Measurements from ENCODE around the gene KIR3DL1. TPM values are rescaled to one million over a fixed set of nuclear protein-coding genes. Genes with fewer than 3 reads are reported as not detected.

Gene KIR3DL1
- total and polyA plus RNA-seq, 2 of the 13 experiments (the other 11 are each of a cell fraction or from before 2014, with no cell fraction given), result not detected

GRCh38 chr19:54851353-54851752, 35.1 kb downstream of the KIR3DL1 start:
- Histone ChIP-seq H3K36me3 (replicated peaks in 1 of 2; ENCODE audit: control insufficient read depth in 1 of 2, insufficient read depth in 2 of 2, low read length in 2 of 2) (no peaks in the 10 kb centered on the region), H3K79me2 (ENCODE audit: insufficient read depth, low read length) (no peaks in the 10 kb centered on the region), H3K4me2 (ENCODE audit: low read depth, low read length) (no peak overlapping the region), H2AFZ (ENCODE audit: low read length) (no peak overlapping the region), H3K27ac (ENCODE audit: extremely low read length, insufficient read depth, low read length) (no peak overlapping the region), H3K27me3 (ENCODE audit: control insufficient read depth in 1 of 2, insufficient read depth in 2 of 2, low read length in 2 of 2) (peaks cover 0 to 11% of the 10 kb centered on the region in 2 experiments; a peak in 1 of 5 replicates), H4K20me1 (ENCODE audit: insufficient read depth, low read length) (no peaks in the 10 kb centered on the region), H3K9me3 (ENCODE audit: low read length) (no peaks in the 10 kb centered on the region), H3K4me3 (replicated peaks in 1 of 3; ENCODE audit: insufficient read depth in 1 of 3, low read depth in 2 of 3, low read length in 3 of 3) (no peak overlapping the region), H3K9ac (ENCODE audit: insufficient read depth, low read depth, low read length) (no peak overlapping the region), H3K4me1 (ENCODE audit: insufficient read depth, low read length) (no peaks in the 10 kb centered on the region)
- BruUV-seq (replicated peaks), result no TSS peak
- DNase-seq (ENCODE audit: low spot score) (no peak), ATAC-seq (no peak), FAIRE-seq (no peak)
- 5% methylated on average over 7 of the region's 7 CpGs for WGBS (ENCODE audit: low lambda C conversion rate)
- in situ Hi-C loops (cut with HindIII; ENCODE audit: extremely low pct_ligation_motif_present, low pct_unique_long_range_greater_than_20kb) (no loop called here), intact Hi-C loops (cut with micrococcal nuclease; ENCODE audit: unreplicated experiment) (no loop called here)
- ChIA-PET POLR2A (no interaction called here), CTCF (ENCODE audit: low intra/inter-chr PET ratio, low total read pairs) (no interaction called here)
- TF ChIP-seq THYN1 (CRISPR knock-in tag; IDR thresholded peaks at IDR 0.05; ENCODE audit: borderline replicate concordance, low read depth) (no peak), CERS6 (CRISPR knock-in tag; IDR thresholded peaks at IDR 0.05) (no peak), ZNF503 (CRISPR knock-in tag; IDR thresholded peaks at IDR 0.05) (no peak), PRPF4 (IDR thresholded peaks at IDR 0.05; ENCODE audit: low read depth, low read length, poor library complexity, severe bottlenecking) (no peak), ZSCAN22 (CRISPR knock-in tag; IDR thresholded peaks at IDR 0.05) (no peak), ZFP37 (CRISPR knock-in tag; IDR thresholded peaks at IDR 0.05; ENCODE audit: borderline replicate concordance) (no peak), EZH2 (conservative IDR thresholded peaks at IDR 0.05; ENCODE audit: low read depth, low read length) (no peak), ZBTB42 (CRISPR knock-in tag; IDR thresholded peaks at IDR 0.05) (no peak), ATF7-NPFF (CRISPR knock-in tag; IDR thresholded peaks at IDR 0.05; ENCODE audit: low read depth) (no peak), PLRG1 (conservative IDR thresholded peaks at IDR 0.05) (no peak), BCL6 (CRISPR knock-in tag; IDR thresholded peaks at IDR 0.05) (no peak), ZNF484 (CRISPR knock-in tag; IDR thresholded peaks at IDR 0.05; ENCODE audit: borderline replicate concordance, low read depth) (no peak), ZNF180 (CRISPR knock-in tag; IDR thresholded peaks at IDR 0.05; ENCODE audit: borderline replicate concordance, low read depth) (no peak), ZBTB1 (CRISPR knock-in tag; IDR thresholded peaks at IDR 0.05; ENCODE audit: borderline replicate concordance) (no peak)
- TF ChIP-seq, protein P1, sequence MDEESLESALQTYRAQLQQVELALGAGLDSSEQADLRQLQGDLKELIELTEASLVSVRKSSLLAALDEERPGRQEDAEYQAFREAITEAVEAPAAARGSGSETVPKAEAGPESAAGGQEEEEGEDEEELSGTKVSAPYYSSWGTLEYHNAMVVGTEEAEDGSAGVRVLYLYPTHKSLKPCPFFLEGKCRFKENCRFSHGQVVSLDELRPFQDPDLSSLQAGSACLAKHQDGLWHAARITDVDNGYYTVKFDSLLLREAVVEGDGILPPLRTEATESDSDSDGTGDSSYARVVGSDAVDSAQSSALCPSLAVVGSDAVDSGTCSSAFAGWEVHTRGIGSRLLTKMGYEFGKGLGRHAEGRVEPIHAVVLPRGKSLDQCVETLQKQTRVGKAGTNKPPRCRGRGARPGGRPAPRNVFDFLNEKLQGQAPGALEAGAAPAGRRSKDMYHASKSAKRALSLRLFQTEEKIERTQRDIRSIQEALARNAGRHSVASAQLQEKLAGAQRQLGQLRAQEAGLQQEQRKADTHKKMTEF (CRISPR knock-in tag; IDR thresholded peaks at IDR 0.05), result no peak
- TF ChIP-seq, protein P2, sequence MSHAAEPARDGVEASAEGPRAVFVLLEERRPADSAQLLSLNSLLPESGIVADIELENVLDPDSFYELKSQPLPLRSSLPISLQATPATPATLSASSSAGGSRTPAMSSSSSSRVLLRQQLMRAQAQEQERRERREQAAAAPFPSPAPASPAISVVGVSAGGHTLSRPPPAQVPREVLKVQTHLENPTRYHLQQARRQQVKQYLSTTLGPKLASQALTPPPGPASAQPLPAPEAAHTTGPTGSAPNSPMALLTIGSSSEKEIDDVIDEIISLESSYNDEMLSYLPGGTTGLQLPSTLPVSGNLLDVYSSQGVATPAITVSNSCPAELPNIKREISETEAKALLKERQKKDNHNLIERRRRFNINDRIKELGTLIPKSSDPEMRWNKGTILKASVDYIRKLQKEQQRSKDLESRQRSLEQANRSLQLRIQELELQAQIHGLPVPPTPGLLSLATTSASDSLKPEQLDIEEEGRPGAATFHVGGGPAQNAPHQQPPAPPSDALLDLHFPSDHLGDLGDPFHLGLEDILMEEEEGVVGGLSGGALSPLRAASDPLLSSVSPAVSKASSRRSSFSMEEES (CRISPR knock-in tag; IDR thresholded peaks at IDR 0.05), result no peak
- TF ChIP-seq, protein P3, sequence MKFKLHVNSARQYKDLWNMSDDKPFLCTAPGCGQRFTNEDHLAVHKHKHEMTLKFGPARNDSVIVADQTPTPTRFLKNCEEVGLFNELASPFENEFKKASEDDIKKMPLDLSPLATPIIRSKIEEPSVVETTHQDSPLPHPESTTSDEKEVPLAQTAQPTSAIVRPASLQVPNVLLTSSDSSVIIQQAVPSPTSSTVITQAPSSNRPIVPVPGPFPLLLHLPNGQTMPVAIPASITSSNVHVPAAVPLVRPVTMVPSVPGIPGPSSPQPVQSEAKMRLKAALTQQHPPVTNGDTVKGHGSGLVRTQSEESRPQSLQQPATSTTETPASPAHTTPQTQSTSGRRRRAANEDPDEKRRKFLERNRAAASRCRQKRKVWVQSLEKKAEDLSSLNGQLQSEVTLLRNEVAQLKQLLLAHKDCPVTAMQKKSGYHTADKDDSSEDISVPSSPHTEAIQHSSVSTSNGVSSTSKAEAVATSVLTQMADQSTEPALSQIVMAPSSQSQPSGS (CRISPR knock-in tag; IDR thresholded peaks at IDR 0.05), result no peak

All from HepG2 (cell line).